WTC11 (cell line): Measurements from ENCODE around the gene ATP2C1. TPM values are rescaled to one million over a fixed set of nuclear protein-coding genes. Genes with fewer than 3 reads are reported as not detected.

ENCODE experiments used
- ATAC-seq: fragments of 200-7000 bp; cut with Tn5 transposase; 2 replicates; pipeline ENCODE4 v1.10.0; 2021; ENCODE audit warnings: mild to moderate bottlenecking, moderate library complexity
- CTCF ChIA-PET: fragments of 300-600 bp; sonication (Branson Sonifier 250); formaldehyde crosslinking; loops from one replicate; lab custom pipeline; 2021; ENCODE audit warnings: antibody characterized with exemption; lab: Charles Lee
- POLR2A ChIA-PET: fragments of 350-600 bp; sonication (Branson Sonifier 250); formaldehyde crosslinking; loops from one replicate; lab custom pipeline; 2021; ENCODE audit warnings: antibody characterized with exemption; lab: Charles Lee
- DNase-seq: peaks from one replicate; pipeline ENCODE4 v3.0.0; 2021; ENCODE audit warnings: low spot score
- H3K27ac Mint-ChIP-seq: 2 replicates; pipeline ENCODE4 v1.8.0; 2021; ENCODE audit warnings: mixed read lengths
- H3K27me3 Mint-ChIP-seq: 2 replicates; pipeline ENCODE4 v1.8.0; 2021; ENCODE audit warnings: low read depth, mild to moderate bottlenecking, moderate library complexity, mixed read lengths
- H3K36me3 Mint-ChIP-seq: 2 replicates; pipeline ENCODE4 v1.8.0; 2021; ENCODE audit warnings: mixed read lengths
- H3K4me1 Mint-ChIP-seq: 2 replicates; pipeline ENCODE4 v1.8.0; 2022; ENCODE audit warnings: mixed read lengths
- H3K4me3 Mint-ChIP-seq: 2 replicates; pipeline ENCODE4 v1.8.0; 2021; ENCODE audit warnings: mild to moderate bottlenecking, moderate library complexity, mixed read lengths
- H3K9me3 Mint-ChIP-seq: 2 replicates; pipeline ENCODE4 v1.8.0; 2021; ENCODE audit warnings: mixed read lengths
- ATF6 ChIP-seq: sonication (generic); formaldehyde crosslinking; IDR thresholded peaks from 2 replicates; pipeline ENCODE4 v1.8.1; 2023; ENCODE audit warnings: mild to moderate bottlenecking, missing genetic modification reagents
- CDX4 ChIP-seq: fragments of 250-450 bp; sonication (Bioruptor Pico); IDR thresholded peaks from 2 replicates; pipeline ENCODE4 v1.9.0; 2021; ENCODE audit warnings: moderate library complexity, mild to moderate bottlenecking, inconsistent platforms, borderline replicate concordance
- CTCF ChIP-seq: fragments of 200-600 bp; IDR thresholded peaks from 2 replicates; pipeline ENCODE4 v1.8.0; 2022; ENCODE audit warnings: antibody characterized with exemption
- E2F4 ChIP-seq: sonication (generic); formaldehyde crosslinking; IDR thresholded peaks from 2 replicates; pipeline ENCODE4 v1.8.1; 2022; ENCODE audit warnings: low read depth, mild to moderate bottlenecking, moderate library complexity, missing genetic modification reagents, borderline replicate concordance
- EMX1 ChIP-seq: fragments of 250-450 bp; sonication (Bioruptor Pico); IDR thresholded peaks from 2 replicates; pipeline ENCODE4 v1.8.0; 2021; ENCODE audit warnings: mild to moderate bottlenecking
- ESRRA ChIP-seq: sonication (generic); formaldehyde crosslinking; IDR thresholded peaks from 2 replicates; pipeline ENCODE4 v1.8.1; 2022; ENCODE audit warnings: mild to moderate bottlenecking, missing genetic modification reagents, borderline replicate concordance
- MXD4 ChIP-seq: fragments of 250-450 bp; sonication (Bioruptor Pico); IDR thresholded peaks from 2 replicates; pipeline ENCODE4 v1.8.0; 2021; ENCODE audit warnings: mild to moderate bottlenecking, moderate library complexity, borderline replicate concordance
- NFATC4 ChIP-seq: fragments of 250-450 bp; sonication (Bioruptor Pico); IDR thresholded peaks from 2 replicates; pipeline ENCODE4 v1.9.0; 2021; ENCODE audit warnings: mild to moderate bottlenecking
- NR3C1 ChIP-seq: sonication (generic); formaldehyde crosslinking; conservative IDR thresholded peaks from 2 replicates; pipeline ENCODE4 v1.8.1; 2023; ENCODE audit warnings: low read depth, mild to moderate bottlenecking, missing genetic modification reagents
- PRDM15 ChIP-seq: sonication (generic); formaldehyde crosslinking; IDR thresholded peaks from 2 replicates; pipeline ENCODE4 v1.8.0; 2022; ENCODE audit warnings: missing genetic modification reagents
- PRRX2 ChIP-seq: fragments of 250-450 bp; sonication (Bioruptor Pico); IDR thresholded peaks from 2 replicates; pipeline ENCODE4 v1.8.0; 2021; ENCODE audit warnings: mild to moderate bottlenecking
- RORB ChIP-seq: fragments of 250-450 bp; sonication (Bioruptor Pico); IDR thresholded peaks from 2 replicates; pipeline ENCODE4 v1.9.0; 2021; ENCODE audit warnings: mild to moderate bottlenecking
- SOX15 ChIP-seq: fragments of 250-450 bp; sonication (Bioruptor Pico); IDR thresholded peaks from 2 replicates; pipeline ENCODE4 v1.9.0; 2021; ENCODE audit warnings: mild to moderate bottlenecking
- SP1 ChIP-seq: sonication (generic); formaldehyde crosslinking; conservative IDR thresholded peaks from 2 replicates; pipeline ENCODE4 v1.8.1; 2022; ENCODE audit warnings: missing genetic modification reagents
- TP53 ChIP-seq: sonication (generic); formaldehyde crosslinking; IDR thresholded peaks from 2 replicates; pipeline ENCODE4 v1.8.1; 2023; ENCODE audit warnings: mild to moderate bottlenecking, missing genetic modification reagents
- USF2 ChIP-seq: sonication (generic); formaldehyde crosslinking; IDR thresholded peaks from 2 replicates; pipeline ENCODE4 v1.8.1; 2023; ENCODE audit warnings: mild to moderate bottlenecking, missing genetic modification reagents, moderate library complexity
- ZNF263 ChIP-seq: sonication (generic); formaldehyde crosslinking; IDR thresholded peaks from 2 replicates; pipeline ENCODE4 v1.8.1; 2022; ENCODE audit warnings: low read depth, mild to moderate bottlenecking, moderate library complexity, missing genetic modification reagents
- ZNF425 ChIP-seq: fragments of 250-450 bp; sonication (Bioruptor Pico); conservative IDR thresholded peaks from 2 replicates; pipeline ENCODE4 v1.9.0; 2021; ENCODE audit warnings: mild to moderate bottlenecking
- ZNF671 ChIP-seq: fragments of 250-450 bp; sonication (Bioruptor Pico); IDR thresholded peaks from 2 replicates; pipeline ENCODE4 v1.8.0; 2021; ENCODE audit warnings: mild to moderate bottlenecking
- total RNA-seq: library from RNA; stranded (reverse); gene quantifications from 3 replicates; pipeline ENCODE4 v1.2.3, GENCODE V29; 2021

Gene ATP2C1
- total RNA-seq, 1 experiment from 2014 or later = 62.5 TPM

- no peaks in the 10 kb centered on the region for H3K4me1 Mint-ChIP-seq
- no peaks in the 10 kb centered on the region for H3K9me3 Mint-ChIP-seq
- H3K4me3 Mint-ChIP-seq = no peak overlapping the region
- no peak for ATAC-seq
- POLR2A ChIA-PET = no interaction called here
- H3K27ac Mint-ChIP-seq = no peak overlapping the region
- DNase-seq = no peak
- CTCF ChIA-PET = no interaction called here
- TF ChIP-seq PRDM15 (no peak), USF2 (no peak), EMX1 (CRISPR knock-in tag) (no peak), E2F4 (no peak), RORB (CRISPR knock-in tag) (no peak), ZNF671 (CRISPR knock-in tag) (no peak), ZNF263 (CRISPR knock-in tag) (no peak), SOX15 (CRISPR knock-in tag) (no peak), NR3C1 (CRISPR knock-in tag) (no peak), CTCF (no peak), MXD4 (CRISPR knock-in tag) (no peak), NFATC4 (CRISPR knock-in tag) (no peak), ATF6 (CRISPR knock-in tag) (no peak), ESRRA (no peak), CDX4 (CRISPR knock-in tag) (no peak), TP53 (CRISPR knock-in tag) (no peak), ZNF425 (CRISPR knock-in tag) (no peak), SP1 (CRISPR knock-in tag) (no peak), PRRX2 (CRISPR knock-in tag) (no peak)
- H3K36me3 Mint-ChIP-seq = peaks cover 7% of the 10 kb centered on the region
- no peaks in the 10 kb centered on the region for H3K27me3 Mint-ChIP-seq
Observed at GRCh38 chr3:130981469-130981868, 87.6 kb downstream of the ATP2C1 start.
